ENCODE data around the gene GJC2.
A peak's percentile ranks its signal among the peaks of the same experiment; 100 is the strongest.

Gene GJC2

GRCh38 chr1:228109073-228109961 lies 40.4 kb upstream of the GJC2 start, which contains the start of gene MRPL55:
Gene MRPL55, minus strand, starts transcription at chr1:228109299. Its CDS starts 1,039 bp downstream, at chr1:228108260.
- TF ChIP-seq TEAD4 (IDR thresholded peaks at IDR 0.05) (no peak), EGR1 (IDR thresholded peaks at IDR 0.05) (peak; percentile 95), NFIC (IDR thresholded peaks at IDR 0.05) (no peak), CEBPB (IDR thresholded peaks at IDR 0.05) (peak; percentile 38; the same call in 1 of the 2 replicates), RAD21 (IDR thresholded peaks at IDR 0.05; ENCODE audit: low read depth) (no peak), MAX (IDR thresholded peaks at IDR 0.05) (peak; percentile 86), EP300 (IDR thresholded peaks at IDR 0.05; ENCODE audit: borderline replicate concordance) (no peak), TCF12 (IDR thresholded peaks at IDR 0.05; ENCODE audit: low read depth) (no peak; the same call in 1 of the 2 replicates), USF1 (IDR thresholded peaks at IDR 0.05) (no peak), TAF1 (IDR thresholded peaks at IDR 0.05; ENCODE audit: low read depth) (peak; percentile 41), ZBTB7A (IDR thresholded peaks at IDR 0.05; ENCODE audit: low read depth) (peak; percentile 89), YY1 (IDR thresholded peaks at IDR 0.05; ENCODE audit: low read depth) (peak; percentile 67; the same call in 1 of the 2 replicates), REST (IDR thresholded peaks at IDR 0.05; ENCODE audit: low read depth) (no peak), CREB1 (IDR thresholded peaks at IDR 0.05; ENCODE audit: low read depth) (peak; percentile 100), FOXM1 (IDR thresholded peaks at IDR 0.05; ENCODE audit: borderline replicate concordance, low read depth) (no peak)

GRCh38 chr1:228109962-228110488 lies 39.7 kb upstream of the GJC2 start:
- TF ChIP-seq TAF1 (IDR thresholded peaks at IDR 0.05; ENCODE audit: low read depth), result no peak
- TF ChIP-seq ZBTB7A (IDR thresholded peaks at IDR 0.05; ENCODE audit: low read depth), result no peak
- no peak for TF ChIP-seq RAD21 (IDR thresholded peaks at IDR 0.05; ENCODE audit: low read depth)
- no peak for TF ChIP-seq REST (IDR thresholded peaks at IDR 0.05; ENCODE audit: low read depth)
- no peak for TF ChIP-seq YY1 (IDR thresholded peaks at IDR 0.05; ENCODE audit: low read depth)
- no peak for TF ChIP-seq CREB1 (IDR thresholded peaks at IDR 0.05; ENCODE audit: low read depth)
- TF ChIP-seq EP300 (IDR thresholded peaks at IDR 0.05; ENCODE audit: borderline replicate concordance), result no peak
- TF ChIP-seq EGR1 (IDR thresholded peaks at IDR 0.05), result no peak
- no peak for TF ChIP-seq CEBPB (IDR thresholded peaks at IDR 0.05)
- TF ChIP-seq NFIC (IDR thresholded peaks at IDR 0.05), result no peak
- no peak for TF ChIP-seq MAX (IDR thresholded peaks at IDR 0.05)
- no peak for TF ChIP-seq FOXM1 (IDR thresholded peaks at IDR 0.05; ENCODE audit: borderline replicate concordance, low read depth)
- no peak for TF ChIP-seq TEAD4 (IDR thresholded peaks at IDR 0.05)

- no peak for TF ChIP-seq MAX (IDR thresholded peaks at IDR 0.05)
- TF ChIP-seq CREB1 (IDR thresholded peaks at IDR 0.05; ENCODE audit: low read depth), result no peak
Measured at GRCh38 chr1:228110556-228110955, 39.2 kb upstream of the GJC2 start.

GRCh38 chr1:228112167-228112566 lies 37.6 kb upstream of the GJC2 start:
- TF ChIP-seq RAD21 (IDR thresholded peaks at IDR 0.05; ENCODE audit: low read depth), result no peak
- no peak for TF ChIP-seq FOXM1 (IDR thresholded peaks at IDR 0.05; ENCODE audit: borderline replicate concordance, low read depth)
- TF ChIP-seq ZBTB7A (IDR thresholded peaks at IDR 0.05; ENCODE audit: low read depth), result no peak
- no peak for TF ChIP-seq USF1 (IDR thresholded peaks at IDR 0.05)
- TF ChIP-seq EGR1 (IDR thresholded peaks at IDR 0.05), result no peak
- TF ChIP-seq NFIC (IDR thresholded peaks at IDR 0.05), result no peak
- TF ChIP-seq REST (IDR thresholded peaks at IDR 0.05; ENCODE audit: low read depth), result no peak
- no peak for TF ChIP-seq TCF12 (IDR thresholded peaks at IDR 0.05; ENCODE audit: low read depth)
- TF ChIP-seq TAF1 (IDR thresholded peaks at IDR 0.05; ENCODE audit: low read depth), result no peak
- no peak for TF ChIP-seq EP300 (IDR thresholded peaks at IDR 0.05; ENCODE audit: borderline replicate concordance)
- no peak for TF ChIP-seq YY1 (IDR thresholded peaks at IDR 0.05; ENCODE audit: low read depth)
- TF ChIP-seq CEBPB (IDR thresholded peaks at IDR 0.05), result no peak
- no peak for TF ChIP-seq CREB1 (IDR thresholded peaks at IDR 0.05; ENCODE audit: low read depth)
- TF ChIP-seq TEAD4 (IDR thresholded peaks at IDR 0.05), result no peak
- TF ChIP-seq MAX (IDR thresholded peaks at IDR 0.05), result no peak
